ENCODE data around the gene CABP1. TPM values are rescaled to one million over a fixed set of nuclear protein-coding genes. Genes with fewer than 3 reads are reported as not detected.
A peak's percentile ranks its signal among the peaks of the same experiment; 100 is the strongest.

CABP1 gene
- total RNA-seq, 1 experiment from 2014 or later: 1.2 TPM

DNA sequence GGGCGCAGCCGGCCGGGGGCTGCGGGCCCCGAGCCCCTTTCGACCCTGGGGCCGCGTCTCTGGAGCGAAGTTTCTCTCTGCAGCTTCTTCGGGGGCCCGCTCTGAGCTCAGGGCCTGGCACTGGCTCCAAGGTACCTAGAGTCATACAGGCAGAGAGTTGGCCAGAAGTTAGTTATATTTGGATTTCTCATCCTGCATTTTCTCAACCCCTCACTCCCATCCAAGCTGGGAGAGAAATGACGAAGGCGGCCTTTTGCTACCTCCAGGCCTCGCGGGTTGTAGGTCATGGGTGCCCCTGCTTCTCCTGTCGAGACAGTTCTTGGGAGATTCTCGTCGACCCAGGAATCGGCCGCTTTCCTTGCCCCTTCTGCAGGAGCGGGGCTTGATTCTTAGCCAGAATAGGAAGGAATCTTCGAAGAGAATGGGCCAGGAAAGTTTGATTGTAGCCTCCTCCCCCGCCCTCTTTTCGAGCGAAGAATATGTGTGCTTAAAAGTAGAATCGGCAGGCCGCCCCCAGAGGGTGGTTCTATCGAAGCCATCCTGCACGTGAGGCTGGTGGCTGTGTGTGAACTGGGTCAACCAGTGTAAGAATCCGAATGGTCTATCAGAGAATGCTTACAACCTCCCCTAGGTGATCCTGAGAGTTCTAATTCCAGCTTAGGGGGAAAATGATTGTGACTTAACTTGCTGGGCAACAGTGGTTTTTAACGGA lies 47.3 kb downstream of the CABP1 start:
- H3K4me1 ChIP-seq (ENCODE audit: insufficient read depth, low read length, poor library complexity, severe bottlenecking): peaks cover 24% of the 10 kb centered on the region
- H3K27ac ChIP-seq (ENCODE audit: low read depth, low read length, poor library complexity, severe bottlenecking): peak overlapping the region; percentile 98
- no peaks in the 10 kb centered on the region for H3K9me3 ChIP-seq (ENCODE audit: low read depth, low read length, poor library complexity, severe bottlenecking)
- H3K4me3 ChIP-seq (ENCODE audit: low read depth, low read length, poor library complexity, severe bottlenecking): peak overlapping the region; percentile 93
- no peak for DNase-seq (ENCODE audit: low spot score)
- BruUV-seq (replicated peaks): no TSS peak
- no peaks in the 10 kb centered on the region for H3K27me3 ChIP-seq (replicated peaks; ENCODE audit: insufficient read depth, low read depth, low read length, poor library complexity)
- TF ChIP-seq EZH2 (IDR thresholded peaks at IDR 0.05; ENCODE audit: borderline replicate concordance, low read depth, low read length, poor library complexity, severe bottlenecking): no peak
- TF ChIP-seq, protein P1, sequence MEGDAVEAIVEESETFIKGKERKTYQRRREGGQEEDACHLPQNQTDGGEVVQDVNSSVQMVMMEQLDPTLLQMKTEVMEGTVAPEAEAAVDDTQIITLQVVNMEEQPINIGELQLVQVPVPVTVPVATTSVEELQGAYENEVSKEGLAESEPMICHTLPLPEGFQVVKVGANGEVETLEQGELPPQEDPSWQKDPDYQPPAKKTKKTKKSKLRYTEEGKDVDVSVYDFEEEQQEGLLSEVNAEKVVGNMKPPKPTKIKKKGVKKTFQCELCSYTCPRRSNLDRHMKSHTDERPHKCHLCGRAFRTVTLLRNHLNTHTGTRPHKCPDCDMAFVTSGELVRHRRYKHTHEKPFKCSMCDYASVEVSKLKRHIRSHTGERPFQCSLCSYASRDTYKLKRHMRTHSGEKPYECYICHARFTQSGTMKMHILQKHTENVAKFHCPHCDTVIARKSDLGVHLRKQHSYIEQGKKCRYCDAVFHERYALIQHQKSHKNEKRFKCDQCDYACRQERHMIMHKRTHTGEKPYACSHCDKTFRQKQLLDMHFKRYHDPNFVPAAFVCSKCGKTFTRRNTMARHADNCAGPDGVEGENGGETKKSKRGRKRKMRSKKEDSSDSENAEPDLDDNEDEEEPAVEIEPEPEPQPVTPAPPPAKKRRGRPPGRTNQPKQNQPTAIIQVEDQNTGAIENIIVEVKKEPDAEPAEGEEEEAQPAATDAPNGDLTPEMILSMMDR (conservative IDR thresholded peaks at IDR 0.05; ENCODE audit: low read depth, low read length): no peak
- H3K36me3 ChIP-seq (ENCODE audit: insufficient read depth, low read length, poor library complexity, severe bottlenecking): no peaks in the 10 kb centered on the region
- ChIA-PET POLR2A (ENCODE audit: low non-redundant PET) (no interaction called here), CTCF (interaction anchor here (0.7 to 0.9 kb wide), 2 partner anchors 39 to 47 kb away, joined by 3 to 7 read pairs; partner anchors contain the start of gene CABP1)
- intact Hi-C loops (cut with micrococcal nuclease; ENCODE audit: unreplicated experiment): no loop called here

DNA sequence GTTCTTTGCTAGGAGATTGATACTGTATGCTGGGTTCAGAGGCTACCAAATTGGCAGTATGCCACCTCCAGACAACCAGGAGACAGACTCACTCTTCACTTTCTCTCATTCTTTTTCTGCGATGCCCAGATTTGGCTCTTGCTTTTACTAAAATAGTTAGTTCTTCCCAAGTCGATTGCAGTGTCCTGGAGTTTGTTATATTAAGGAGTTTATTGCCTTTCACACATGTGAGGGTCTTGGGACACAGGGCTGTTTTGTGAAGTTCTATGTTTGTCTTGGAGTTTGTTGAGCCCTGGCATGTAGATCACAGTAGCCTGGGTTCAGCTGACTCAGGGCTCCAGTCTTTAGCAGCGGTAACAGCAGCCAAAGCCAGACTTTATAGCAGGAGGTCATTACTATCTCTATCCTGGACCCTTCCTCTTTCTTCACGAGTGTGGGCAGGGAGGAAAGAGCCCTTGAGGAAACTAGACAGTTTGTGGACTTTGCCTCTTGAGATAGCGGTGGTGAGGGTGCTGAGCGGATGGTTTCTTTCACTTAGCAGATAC lies 48.2 kb downstream of the CABP1 start:
- no TSS peak for BruUV-seq (replicated peaks)
- POLR2A ChIA-PET (ENCODE audit: low non-redundant PET): no interaction called here
- H3K27me3 ChIP-seq (replicated peaks; ENCODE audit: insufficient read depth, low read depth, low read length, poor library complexity): no peaks in the 10 kb centered on the region

DNA sequence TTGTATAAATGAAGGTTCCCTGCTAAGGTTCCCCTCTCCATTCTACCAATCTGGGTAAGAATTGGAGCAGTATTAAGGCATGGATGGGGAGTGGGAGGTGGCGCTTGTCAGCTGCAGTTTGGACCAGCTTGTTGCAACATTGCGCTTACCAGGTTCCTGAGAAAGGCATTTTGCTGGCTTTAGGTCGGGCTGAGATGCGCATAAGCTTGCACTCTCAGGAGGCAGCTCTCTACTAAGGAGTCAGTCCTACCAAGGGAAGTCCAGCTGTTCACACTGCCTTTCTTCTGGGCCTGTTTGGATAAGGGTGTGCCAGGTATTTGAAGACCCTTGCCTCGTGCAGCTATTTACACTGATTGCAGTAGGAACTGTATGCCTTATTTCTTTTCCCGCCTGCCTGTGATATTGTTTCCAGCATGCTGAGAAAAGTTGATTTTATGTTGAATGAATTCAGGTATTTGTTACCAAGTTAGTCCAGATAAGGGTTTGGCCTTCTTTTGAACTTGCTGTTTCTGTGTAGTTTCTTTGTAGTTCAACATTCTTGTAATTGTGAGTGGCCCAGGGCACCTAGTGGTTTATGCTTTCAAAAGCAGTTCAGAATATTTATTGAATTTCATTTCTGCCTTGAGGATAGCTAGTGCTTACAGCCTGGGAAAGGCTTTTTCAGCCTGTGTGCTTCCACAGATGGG lies 49.1 kb downstream of the CABP1 start:
- Histone ChIP-seq H3K27me3 (replicated peaks; ENCODE audit: insufficient read depth, low read depth, low read length, poor library complexity) (no peaks in the 10 kb centered on the region), H3K36me3 (ENCODE audit: insufficient read depth, low read length, poor library complexity, severe bottlenecking) (peaks cover 11% of the 10 kb centered on the region), H3K4me3 (ENCODE audit: low read depth, low read length, poor library complexity, severe bottlenecking) (peak overlapping the region; percentile 93), H3K4me1 (ENCODE audit: insufficient read depth, low read length, poor library complexity, severe bottlenecking) (peaks cover 24% of the 10 kb centered on the region), H3K9me3 (ENCODE audit: low read depth, low read length, poor library complexity, severe bottlenecking) (no peaks in the 10 kb centered on the region), H3K27ac (ENCODE audit: low read depth, low read length, poor library complexity, severe bottlenecking) (peak overlapping the region; percentile 98)
- ChIA-PET CTCF (no interaction called here), POLR2A (ENCODE audit: low non-redundant PET) (interaction anchor here (0.6 kb wide), 1 partner anchor 398 kb away, joined by 14 read pairs; the partner anchor contains the start of gene RNU4-2)
- BruUV-seq (replicated peaks): no TSS peak
- TF ChIP-seq, protein P1 (conservative IDR thresholded peaks at IDR 0.05; ENCODE audit: low read depth, low read length): no peak
- no peak for TF ChIP-seq EZH2 (IDR thresholded peaks at IDR 0.05; ENCODE audit: borderline replicate concordance, low read depth, low read length, poor library complexity, severe bottlenecking)
- no peak for DNase-seq (ENCODE audit: low spot score)
- intact Hi-C loops (cut with micrococcal nuclease; ENCODE audit: unreplicated experiment): no loop called here

More for the DNA sequence above, 48.2 kb downstream of the CABP1 start:
- H3K9me3 ChIP-seq (ENCODE audit: low read depth, low read length, poor library complexity, severe bottlenecking): no peaks in the 10 kb centered on the region
- no peak for DNase-seq (ENCODE audit: low spot score)
- CTCF ChIA-PET: no interaction called here
- TF ChIP-seq, protein P1 (conservative IDR thresholded peaks at IDR 0.05; ENCODE audit: low read depth, low read length): no peak
- no peak for TF ChIP-seq EZH2 (IDR thresholded peaks at IDR 0.05; ENCODE audit: borderline replicate concordance, low read depth, low read length, poor library complexity, severe bottlenecking)
- H3K4me1 ChIP-seq (ENCODE audit: insufficient read depth, low read length, poor library complexity, severe bottlenecking): peaks cover 24% of the 10 kb centered on the region
- peaks cover 2% of the 10 kb centered on the region for H3K36me3 ChIP-seq (ENCODE audit: insufficient read depth, low read length, poor library complexity, severe bottlenecking)
- peak overlapping the region; percentile 93 for H3K4me3 ChIP-seq (ENCODE audit: low read depth, low read length, poor library complexity, severe bottlenecking)
- peak overlapping the region; percentile 98 for H3K27ac ChIP-seq (ENCODE audit: low read depth, low read length, poor library complexity, severe bottlenecking)
- intact Hi-C loops (cut with micrococcal nuclease; ENCODE audit: unreplicated experiment): no loop called here

All from A673 (cell line).